ENCODE measurements around the gene PNLIPRP2.

Gene PNLIPRP2

GRCh38 chr10:116620423-116621400, at the start of gene PNLIPRP2:
PNLIPRP2 (plus strand) TSS chr10:116620953.
- DNase-seq: no peak

DNA sequence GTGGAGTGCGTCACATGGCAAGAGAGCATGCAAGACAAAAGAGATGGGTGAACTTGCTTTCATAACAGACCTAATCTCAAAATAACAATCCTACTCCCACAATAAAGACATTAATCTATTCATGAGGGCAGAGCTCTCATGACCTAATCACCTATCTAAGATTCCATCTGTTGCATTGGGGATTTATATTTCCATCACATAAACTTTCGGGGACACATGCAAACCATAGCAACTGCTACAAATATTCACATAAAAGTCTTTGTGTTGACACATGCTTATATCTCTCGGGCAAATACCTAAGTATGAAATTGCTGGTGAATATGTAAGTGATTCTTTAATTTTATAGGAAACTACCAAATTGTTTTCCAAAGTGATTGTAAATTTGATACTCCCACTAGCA, 46.0 kb upstream of the PNLIPRP2 start:
- no peak for DNase-seq

GRCh38 chr10:116587878-116588591, 32.7 kb upstream of the PNLIPRP2 start:
- DNase-seq: no peak

DNA sequence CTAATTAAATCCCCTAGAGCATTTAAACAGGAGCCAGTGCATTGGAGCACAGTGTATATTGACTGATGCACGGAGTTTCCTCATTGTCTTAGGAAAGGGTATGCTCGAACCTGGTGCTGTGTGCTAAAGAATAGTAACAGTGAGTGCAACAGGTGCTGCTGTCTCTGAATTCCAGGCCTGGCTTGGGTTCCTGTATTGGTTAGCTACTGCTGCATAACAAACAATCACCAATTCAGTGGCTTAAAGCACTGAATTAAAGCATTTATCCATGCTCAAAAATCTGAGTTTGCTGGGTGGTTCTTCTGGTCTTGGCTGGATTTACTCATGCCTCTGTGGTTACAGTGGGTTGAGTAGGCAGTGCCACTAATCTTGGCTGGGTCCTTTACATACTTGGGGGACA, 31.8 kb upstream of the PNLIPRP2 start:
- no peak for DNase-seq

- no peak for DNase-seq
Observed at GRCh38 chr10:116589926-116590325, 30.8 kb upstream of the PNLIPRP2 start.

GRCh38 chr10:116590590-116591444, 29.9 kb upstream of the PNLIPRP2 start, which contains the start of gene PNLIPRP1:
PNLIPRP1 (plus strand) TSS chr10:116590959; CDS start chr10:116591130, 171 bp downstream.
- no peak for DNase-seq

DNA sequence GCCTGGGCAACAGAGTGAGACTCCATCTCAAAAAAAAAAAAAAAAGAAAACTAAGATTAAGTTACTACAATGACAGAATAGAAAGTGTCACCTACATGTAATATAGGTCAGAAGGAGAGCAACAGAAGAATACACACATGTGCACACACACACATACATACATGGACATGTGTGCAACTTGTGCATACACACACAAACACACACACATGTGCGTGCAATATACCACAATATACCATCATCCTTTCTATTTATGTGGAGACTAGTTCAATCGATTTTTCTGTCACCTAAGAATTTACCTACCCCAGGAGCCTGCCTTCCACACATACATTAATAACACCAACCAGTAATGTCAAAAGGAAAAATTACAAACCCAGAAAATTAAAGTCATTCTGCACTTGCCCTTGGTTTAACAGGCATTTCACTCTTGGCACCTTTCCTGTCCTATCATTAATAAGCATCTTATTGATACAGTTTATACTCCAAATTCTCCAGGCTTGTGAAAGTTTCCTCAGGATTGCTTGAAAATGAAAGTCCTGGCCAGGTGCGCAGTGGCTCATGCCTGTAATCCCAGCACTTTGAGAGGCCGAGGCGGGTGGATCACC, 27.5 kb upstream of the PNLIPRP2 start:
- no peak for DNase-seq

DNA sequence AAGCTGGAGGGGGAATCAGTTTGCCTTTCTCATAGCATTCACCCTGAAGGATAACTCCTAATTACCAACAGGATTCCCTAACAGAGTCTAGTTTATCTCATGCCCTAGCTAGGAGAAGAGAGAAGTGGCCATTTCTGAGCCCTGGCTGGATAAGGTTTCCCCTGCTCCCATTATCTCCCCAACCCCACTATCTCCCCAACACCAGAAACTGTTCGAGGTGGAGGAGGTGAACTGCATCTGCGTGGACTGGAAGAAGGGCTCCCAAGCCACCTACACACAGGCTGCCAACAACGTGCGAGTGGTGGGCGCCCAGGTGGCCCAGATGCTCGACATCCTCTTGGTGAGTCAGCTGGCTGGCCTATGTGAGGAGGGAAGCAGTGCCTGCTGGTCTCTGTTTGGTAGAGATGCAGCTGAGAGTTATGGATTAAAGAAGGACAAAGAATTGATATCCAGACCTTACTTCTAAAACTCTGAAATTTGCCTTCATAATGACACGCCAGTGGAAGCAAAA, 26.2 kb upstream of the PNLIPRP2 start:
- DNase-seq: no peak

- no peak for DNase-seq
Observed at GRCh38 chr10:116596062-116596461, 24.7 kb upstream of the PNLIPRP2 start.

DNA sequence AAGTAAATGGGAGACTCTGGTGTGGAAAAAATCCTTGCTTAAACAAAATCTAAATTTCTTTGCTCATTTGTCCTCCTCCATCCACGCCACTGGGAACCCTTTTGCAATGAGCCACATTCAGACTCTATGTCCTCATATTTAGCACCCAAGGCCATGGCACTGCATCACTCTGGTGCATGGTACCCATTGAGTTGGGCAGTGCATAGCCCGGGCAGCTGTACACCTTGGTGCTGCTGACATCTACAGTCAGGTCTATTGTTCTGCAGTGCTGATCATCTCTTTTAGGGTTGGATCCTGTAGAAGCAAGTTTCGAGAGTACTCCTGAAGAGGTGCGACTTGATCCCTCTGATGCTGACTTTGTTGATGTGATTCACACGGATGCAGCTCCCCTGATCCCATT, 23.2 kb upstream of the PNLIPRP2 start:
- no peak for DNase-seq

DNA sequence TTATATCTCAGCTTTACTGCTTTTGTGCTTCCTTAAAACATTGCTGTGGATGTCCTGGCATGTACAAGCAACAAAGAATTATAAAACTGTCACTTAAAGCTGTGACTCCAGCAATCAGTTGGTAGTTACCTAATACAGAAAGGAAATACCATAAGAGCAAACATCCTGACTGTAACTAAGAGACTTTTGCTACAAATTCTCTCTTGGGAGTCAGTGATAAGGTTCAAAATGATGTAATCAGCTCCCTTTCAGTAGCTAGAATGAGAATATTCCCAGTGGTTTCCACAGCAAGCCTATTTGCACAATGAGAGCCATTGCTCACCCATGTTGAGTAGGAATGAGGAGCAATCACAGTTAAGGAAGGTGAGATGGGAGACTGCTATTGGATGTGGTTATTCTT, 22.4 kb upstream of the PNLIPRP2 start:
- no peak for DNase-seq

GRCh38 chr10:116599991-116600390, 20.8 kb upstream of the PNLIPRP2 start:
- DNase-seq: no peak

- DNase-seq: peak; percentile 23
Observed at GRCh38 chr10:116602648-116603400, 17.9 kb upstream of the PNLIPRP2 start.

GRCh38 chr10:116606061-116606483, 14.7 kb upstream of the PNLIPRP2 start:
- DNase-seq: no peak

DNA sequence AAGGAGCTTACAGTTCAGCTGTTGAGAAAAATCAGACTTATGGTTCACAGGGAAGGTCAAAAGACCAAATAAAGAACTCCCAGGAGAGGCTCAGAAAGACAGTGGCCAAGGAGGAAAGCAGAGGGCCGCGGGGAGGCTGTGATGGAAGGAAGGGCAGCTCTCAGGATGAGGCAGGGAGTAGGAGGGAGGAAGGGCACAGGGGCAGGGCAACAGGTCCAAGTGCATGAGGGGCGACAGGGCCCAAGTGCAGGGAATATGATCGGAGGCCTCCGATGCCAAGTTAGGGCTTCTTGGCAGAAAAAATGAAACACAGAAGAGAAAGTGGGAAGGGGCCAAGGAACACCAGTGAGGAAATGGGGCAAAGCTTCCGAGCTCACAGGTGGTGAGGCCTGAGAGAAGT, 13.4 kb upstream of the PNLIPRP2 start:
- no peak for DNase-seq

DNA sequence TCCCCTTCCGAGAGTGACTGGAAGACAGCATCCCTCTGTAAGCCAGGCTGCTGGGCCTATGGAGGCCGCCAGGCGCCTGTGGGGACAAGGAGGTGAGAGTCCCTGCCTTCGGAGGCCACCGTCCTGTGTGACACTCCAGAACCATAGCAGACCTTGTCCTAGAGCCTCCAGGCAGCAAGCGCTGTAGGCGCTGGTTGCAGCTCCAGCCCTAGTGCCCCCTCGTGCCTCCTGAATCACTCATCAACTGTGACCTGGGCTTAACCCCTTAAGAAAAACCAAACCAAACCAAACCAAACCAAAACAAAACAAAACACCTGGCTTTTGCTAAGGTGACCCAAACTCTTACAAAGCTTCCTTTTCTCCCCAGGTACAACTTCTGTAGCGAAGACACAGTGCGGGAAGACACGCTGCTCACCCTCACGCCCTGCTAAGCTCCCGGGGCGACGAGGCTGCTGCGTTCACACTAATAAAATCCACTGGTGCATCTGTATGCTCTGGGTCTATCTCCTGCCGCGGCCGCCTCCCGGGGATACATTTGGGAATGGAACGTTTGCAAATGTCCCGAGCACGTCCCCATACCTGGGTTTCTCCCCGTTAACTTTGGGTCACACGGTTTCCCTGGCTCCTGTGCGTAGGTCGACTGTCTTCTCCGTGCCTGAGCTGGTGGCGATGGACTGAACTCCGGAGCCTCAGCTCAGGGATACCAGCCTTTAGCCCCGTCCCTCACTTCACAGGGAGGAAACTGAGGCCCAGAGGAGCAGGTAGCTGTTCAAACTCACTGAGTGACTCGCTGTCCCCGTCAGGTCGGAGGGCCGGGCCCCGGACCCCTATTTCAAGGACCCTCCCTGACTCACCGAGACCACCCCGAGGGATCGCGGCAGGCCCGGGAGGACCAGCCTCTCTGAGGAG, 11.8 kb upstream of the PNLIPRP2 start:
- no peak for DNase-seq

DNA sequence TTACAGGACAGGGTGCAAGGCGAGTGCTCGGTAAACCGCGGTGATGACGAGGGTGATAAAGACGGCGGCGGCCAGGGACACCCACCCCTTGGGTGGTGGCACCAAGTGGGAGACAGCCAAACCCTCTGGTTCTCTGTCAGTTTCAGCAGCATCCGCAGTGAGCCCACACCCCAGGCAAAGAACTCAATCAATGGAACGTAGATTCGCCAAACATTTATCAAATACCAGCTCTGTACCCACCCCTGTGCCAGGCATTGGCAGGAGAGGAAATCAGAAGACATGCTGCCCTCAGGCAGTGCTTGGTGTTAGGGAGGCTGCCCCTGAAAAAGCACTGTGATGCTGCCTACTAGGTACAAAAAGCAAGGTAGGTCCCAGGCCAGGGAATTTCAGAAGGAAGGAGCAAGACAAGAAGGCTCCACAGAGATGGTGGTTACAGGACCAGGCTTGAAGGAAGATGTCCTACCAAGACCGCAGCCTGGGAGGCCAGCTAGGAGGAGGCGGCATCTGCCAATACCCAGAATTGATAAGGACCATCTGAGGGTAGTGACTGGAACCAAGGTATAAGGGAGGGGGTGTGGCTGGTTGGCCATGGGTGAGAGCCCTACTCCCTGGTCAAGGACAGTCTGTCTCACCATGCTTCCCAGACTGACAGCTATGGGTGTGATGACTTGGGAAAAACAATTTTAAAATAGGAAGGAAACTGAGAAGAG, 10.2 kb upstream of the PNLIPRP2 start:
- DNase-seq: no peak

- no peak for DNase-seq
Observed at GRCh38 chr10:116611153-116611545, 9.6 kb upstream of the PNLIPRP2 start.

DNA sequence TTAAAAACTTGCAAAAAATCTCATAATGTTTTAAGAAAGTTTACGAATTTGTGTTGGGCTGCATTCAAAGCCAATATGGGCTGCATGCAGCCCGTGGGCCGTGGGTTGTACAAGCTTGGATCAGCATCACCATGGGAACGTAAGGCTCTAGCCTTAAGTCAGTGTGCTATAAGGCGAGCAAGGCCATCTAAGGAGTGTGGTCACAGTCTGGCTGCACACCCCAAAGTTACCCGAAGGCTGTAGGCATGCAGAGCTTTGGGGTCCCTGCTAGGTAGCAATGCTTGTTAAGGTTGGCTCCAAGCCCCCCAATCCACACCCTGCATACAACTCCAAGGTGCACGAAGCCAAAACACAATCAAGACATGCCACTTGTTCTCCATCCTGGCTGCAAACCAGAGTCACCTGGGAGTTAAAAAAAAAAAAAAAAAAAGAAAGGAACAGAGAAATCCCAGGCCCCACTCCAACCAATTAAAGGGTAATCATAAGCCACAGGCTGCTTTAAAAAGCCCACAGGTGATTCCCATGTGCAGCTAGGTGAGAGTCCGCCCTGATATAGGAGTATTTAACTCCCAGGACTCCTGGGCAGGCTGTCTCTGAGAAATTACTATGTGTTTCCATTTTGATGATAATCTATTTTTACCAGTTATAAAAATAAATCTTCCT, 8.5 kb upstream of the PNLIPRP2 start:
- DNase-seq: no peak

Measured in NCI-H345 (cell line).